A549 (cell line): Measurements from ENCODE around the gene SLCO4A1.

Source experiments
- E2F6 ChIP-seq: IDR thresholded peaks from 2 replicates; pipeline ENCODE4 v1.6.1; 2012; ENCODE audit warnings: low read depth, borderline replicate concordance
- JUN ChIP-seq, 2 experiments: fragments of >200 bp; sonication (Bioruptor Twin); formaldehyde crosslinking; IDR thresholded peaks; 2 replicates in 1 of 2; 3 replicates in 1 of 2; pipeline ENCODE4 v1.6.1; 2016 to 2017
- PBX3 ChIP-seq: IDR thresholded peaks from 2 replicates; pipeline ENCODE4 v1.6.1; 2012
- POLR2A ChIP-seq: IDR thresholded peaks from 2 replicates; pipeline ENCODE4 v1.6.1; 2012; ENCODE audit warnings: mild to moderate bottlenecking, low read length
- RFX5 ChIP-seq: fragments of 450-650 bp; IDR thresholded peaks from 2 replicates; pipeline ENCODE4 v1.7.1; 2014; ENCODE audit warnings: antibody characterized with exemption, mild to moderate bottlenecking, moderate library complexity
- TF ChIP-seq, protein P1 (sequence below): fragments of >200 bp; sonication (Bioruptor Twin); formaldehyde crosslinking; IDR thresholded peaks from 3 replicates; pipeline ENCODE4 v1.5.1; 2016

- TF ChIP-seq JUN (IDR thresholded peaks at IDR 0.05) (no peak), RFX5 (no peak), POLR2A (no peak), PBX3 (no peak), E2F6 (no peak)
- TF ChIP-seq, protein P1, sequence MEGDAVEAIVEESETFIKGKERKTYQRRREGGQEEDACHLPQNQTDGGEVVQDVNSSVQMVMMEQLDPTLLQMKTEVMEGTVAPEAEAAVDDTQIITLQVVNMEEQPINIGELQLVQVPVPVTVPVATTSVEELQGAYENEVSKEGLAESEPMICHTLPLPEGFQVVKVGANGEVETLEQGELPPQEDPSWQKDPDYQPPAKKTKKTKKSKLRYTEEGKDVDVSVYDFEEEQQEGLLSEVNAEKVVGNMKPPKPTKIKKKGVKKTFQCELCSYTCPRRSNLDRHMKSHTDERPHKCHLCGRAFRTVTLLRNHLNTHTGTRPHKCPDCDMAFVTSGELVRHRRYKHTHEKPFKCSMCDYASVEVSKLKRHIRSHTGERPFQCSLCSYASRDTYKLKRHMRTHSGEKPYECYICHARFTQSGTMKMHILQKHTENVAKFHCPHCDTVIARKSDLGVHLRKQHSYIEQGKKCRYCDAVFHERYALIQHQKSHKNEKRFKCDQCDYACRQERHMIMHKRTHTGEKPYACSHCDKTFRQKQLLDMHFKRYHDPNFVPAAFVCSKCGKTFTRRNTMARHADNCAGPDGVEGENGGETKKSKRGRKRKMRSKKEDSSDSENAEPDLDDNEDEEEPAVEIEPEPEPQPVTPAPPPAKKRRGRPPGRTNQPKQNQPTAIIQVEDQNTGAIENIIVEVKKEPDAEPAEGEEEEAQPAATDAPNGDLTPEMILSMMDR = no peak
Observed at GRCh38 chr20:62643521-62644043, 1.3 kb downstream of the SLCO4A1 start.
